Duodenal mucosa (tissue), 2 donors: Measurements from ENCODE around the gene CDH6.

Source experiments
- H3K27ac ChIP-seq: one replicate; pipeline ENCODE4 v1.7.0; 2013; ENCODE audit warnings: low read depth, low read length
- H3K27me3 ChIP-seq, 2 donors: one replicate each; pipeline ENCODE4 v1.7.0; 2013; ENCODE audit warnings: low read length in 2 of 2, control low read depth in 1 of 2; ENCODE audit not compliant: insufficient read depth in 2 of 2, control insufficient read depth in 1 of 2
- H3K36me3 ChIP-seq, 2 donors: one replicate each; pipeline ENCODE4 v1.7.0; 2013; ENCODE audit warnings: low read length in 2 of 2, control low read depth in 1 of 2; ENCODE audit not compliant: insufficient read depth in 2 of 2, control insufficient read depth in 1 of 2
- H3K4me1 ChIP-seq, 2 donors: one replicate each; pipeline ENCODE4 v1.7.0; 2013; ENCODE audit warnings: low read length in 2 of 2, control low read depth in 1 of 2; ENCODE audit not compliant: insufficient read depth in 2 of 2, control insufficient read depth in 1 of 2
- H3K4me3 ChIP-seq, 2 donors: one replicate each; pipeline ENCODE4 v1.7.0; 2013; ENCODE audit warnings: low read length in 2 of 2, low read depth in 1 of 2
- H3K9ac ChIP-seq, 2 donors: one replicate each; pipeline ENCODE4 v1.7.0; 2013; ENCODE audit warnings: low read length in 2 of 2, low read depth in 1 of 2
- H3K9me3 ChIP-seq, 2 donors: one replicate each; pipeline ENCODE4 v1.7.0; 2013; ENCODE audit warnings: low read length in 2 of 2, control low read depth in 1 of 2; ENCODE audit not compliant: control insufficient read depth in 1 of 2

The CDH6 gene

DNA sequence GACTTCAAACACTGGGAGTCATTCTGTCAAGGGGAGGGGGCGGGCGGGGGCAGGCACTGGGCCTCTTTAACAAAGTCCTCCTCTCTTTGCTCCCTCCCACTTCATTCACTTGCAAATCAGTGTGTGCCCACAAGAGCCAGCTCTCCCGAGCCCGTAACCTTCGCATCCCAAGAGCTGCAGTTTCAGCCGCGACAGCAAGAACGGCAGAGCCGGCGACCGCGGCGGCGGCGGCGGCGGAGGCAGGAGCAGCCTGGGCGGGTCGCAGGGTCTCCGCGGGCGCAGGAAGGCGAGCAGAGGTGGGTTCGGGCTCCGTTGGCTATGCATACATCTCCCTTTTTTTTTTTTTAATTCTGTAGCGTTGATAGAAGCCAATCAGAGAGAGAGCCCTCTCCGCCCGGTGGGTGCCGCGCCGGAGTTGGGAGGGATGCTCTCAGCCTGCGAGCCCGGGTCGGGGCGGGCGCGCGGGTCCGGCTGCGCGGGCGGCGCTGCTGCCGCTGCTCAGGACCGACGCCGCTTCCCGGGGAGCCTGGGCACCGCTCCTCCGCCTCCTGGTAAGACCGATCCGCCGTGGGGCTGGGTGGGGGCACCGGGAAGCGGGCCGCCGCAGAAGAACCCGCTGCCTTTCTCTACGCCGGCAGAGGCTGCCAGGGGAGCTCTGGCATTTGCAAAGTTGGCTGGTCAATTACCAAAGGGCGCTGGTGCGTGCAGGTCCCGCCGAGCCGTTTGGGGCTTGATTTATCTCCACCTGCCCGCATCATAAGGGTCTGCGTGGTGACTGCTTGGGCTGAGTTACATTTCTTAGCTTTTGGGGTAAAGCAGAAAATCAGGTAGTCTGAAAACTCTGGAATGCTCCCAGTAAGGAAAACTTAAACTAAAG is at the start of gene CDH6:
TSS of gene CDH6 (plus strand) at position 96 of the 877 bp plus-strand sequence. CDS start 73,788 bp downstream, outside the sequence.
- peaks cover 9 to 47% of the 10 kb centered on the region in 2 donors for H3K27me3 ChIP-seq
- H3K9ac ChIP-seq = no peak within 1 kb of the TSS
- H3K4me3 ChIP-seq = peak within 1 kb of the TSS; percentile 61 to 68
- H3K27ac ChIP-seq = no peak within 1 kb of the TSS
- H3K9me3 ChIP-seq = no peaks in the 10 kb centered on the region
- no peaks in the 10 kb centered on the region for H3K36me3 ChIP-seq
- H3K4me1 ChIP-seq = peaks cover 6 to 10% of the 10 kb centered on the region in 2 donors

- H3K27me3 ChIP-seq = no peaks in the 10 kb centered on the region
- H3K27ac ChIP-seq = no peak overlapping the region
- no peaks in the 10 kb centered on the region for H3K36me3 ChIP-seq
- H3K4me1 ChIP-seq = no peaks in the 10 kb centered on the region
- no peaks in the 10 kb centered on the region for H3K9me3 ChIP-seq
- no peak overlapping the region for H3K4me3 ChIP-seq
- H3K9ac ChIP-seq = no peak overlapping the region
These were observed 49.1 kb upstream of the CDH6 start for GRCh38 chr5:31144364-31144763.

- no peak overlapping the region for H3K4me3 ChIP-seq
- no peaks in the 10 kb centered on the region for H3K36me3 ChIP-seq
These were observed 44.5 kb upstream of the CDH6 start for GRCh38 chr5:31148959-31149475.

DNA sequence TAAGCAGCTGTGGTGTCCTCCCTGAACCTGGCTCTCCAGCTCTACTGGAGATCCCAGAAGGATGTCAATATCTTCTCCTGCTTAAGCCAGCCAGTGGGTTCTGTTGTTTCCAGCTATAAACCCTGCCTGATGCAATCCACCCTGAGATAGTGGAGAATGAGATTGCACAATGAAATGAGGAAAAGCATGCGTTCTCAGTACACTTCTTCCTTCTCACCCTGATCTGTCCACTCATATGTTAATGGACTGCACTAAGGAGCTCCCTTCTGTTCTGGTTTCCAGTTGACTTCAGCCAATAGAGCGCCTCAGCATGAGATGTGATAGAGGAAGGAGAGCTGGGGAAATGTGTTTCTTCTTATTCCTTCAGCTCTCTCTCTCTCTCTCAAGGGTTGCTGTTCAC is 40.0 kb upstream of the CDH6 start:
- Histone ChIP-seq H3K9me3 (no peaks in the 10 kb centered on the region), H3K4me1 (no peaks in the 10 kb centered on the region), H3K9ac (no peak overlapping the region), H3K27ac (no peak overlapping the region), H3K36me3 (no peaks in the 10 kb centered on the region), H3K27me3 (no peaks in the 10 kb centered on the region), H3K4me3 (no peak overlapping the region)

More at GRCh38 chr5:31148959-31149475, 44.5 kb upstream of the CDH6 start:
- no peaks in the 10 kb centered on the region for H3K9me3 ChIP-seq
- no peaks in the 10 kb centered on the region for H3K4me1 ChIP-seq
- no peaks in the 10 kb centered on the region for H3K27me3 ChIP-seq
- no peak overlapping the region for H3K9ac ChIP-seq
- no peak overlapping the region for H3K27ac ChIP-seq

DNA sequence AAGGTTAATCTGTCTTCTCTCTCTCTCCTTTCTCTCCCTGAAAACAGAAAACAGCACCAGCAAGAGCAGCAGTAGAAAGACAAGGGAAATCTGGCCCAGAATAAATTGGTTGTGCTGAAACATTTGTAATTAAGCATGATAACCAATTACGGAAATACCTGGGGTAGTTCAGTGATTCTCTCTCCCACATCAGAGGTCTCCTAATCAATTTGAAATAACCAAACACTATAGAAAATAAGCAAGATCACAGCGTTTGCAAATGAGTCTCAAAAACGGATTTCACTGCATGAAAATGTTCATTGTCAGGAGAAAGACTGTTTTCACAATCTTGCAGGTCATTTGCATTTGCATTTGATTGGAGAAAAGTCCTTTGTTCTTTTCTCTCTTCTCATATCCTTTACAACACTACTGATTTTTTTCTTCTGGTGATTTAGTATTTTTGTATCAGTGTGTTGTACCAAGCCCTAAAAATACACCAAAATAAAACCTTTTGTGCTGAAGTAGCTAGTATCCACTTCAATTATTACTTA is 36.8 kb upstream of the CDH6 start:
- H3K27ac ChIP-seq = no peak overlapping the region
- no peaks in the 10 kb centered on the region for H3K27me3 ChIP-seq
- no peak overlapping the region for H3K9ac ChIP-seq
- H3K36me3 ChIP-seq = no peaks in the 10 kb centered on the region
- H3K4me3 ChIP-seq = no peak overlapping the region
- no peaks in the 10 kb centered on the region for H3K9me3 ChIP-seq
- peaks cover 0 to 5% of the 10 kb centered on the region in 2 donors for H3K4me1 ChIP-seq

DNA sequence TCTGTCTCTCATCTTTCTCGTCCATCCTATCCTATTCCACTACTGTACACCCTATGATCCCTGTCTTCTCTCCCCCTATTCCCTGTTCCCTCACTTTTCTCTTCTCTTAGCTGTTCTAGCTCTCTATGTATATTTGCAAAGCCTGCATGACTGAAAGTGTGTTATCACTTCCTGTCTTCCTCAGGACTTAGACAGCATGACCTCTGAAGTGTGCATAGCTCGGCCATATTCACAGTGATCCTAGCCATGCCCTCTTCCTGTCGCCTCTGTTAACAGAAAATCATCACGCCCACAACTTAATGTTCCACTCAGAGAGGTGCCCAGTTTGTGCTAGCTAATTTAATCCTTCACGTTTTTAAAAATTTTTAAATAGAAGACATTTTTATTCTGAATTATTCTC is 35.8 kb upstream of the CDH6 start:
- Histone ChIP-seq H3K27me3 (no peaks in the 10 kb centered on the region), H3K27ac (no peak overlapping the region), H3K4me1 (peaks cover 0 to 9% of the 10 kb centered on the region in 2 donors), H3K9me3 (no peaks in the 10 kb centered on the region), H3K9ac (no peak overlapping the region), H3K4me3 (no peak overlapping the region), H3K36me3 (no peaks in the 10 kb centered on the region)

DNA sequence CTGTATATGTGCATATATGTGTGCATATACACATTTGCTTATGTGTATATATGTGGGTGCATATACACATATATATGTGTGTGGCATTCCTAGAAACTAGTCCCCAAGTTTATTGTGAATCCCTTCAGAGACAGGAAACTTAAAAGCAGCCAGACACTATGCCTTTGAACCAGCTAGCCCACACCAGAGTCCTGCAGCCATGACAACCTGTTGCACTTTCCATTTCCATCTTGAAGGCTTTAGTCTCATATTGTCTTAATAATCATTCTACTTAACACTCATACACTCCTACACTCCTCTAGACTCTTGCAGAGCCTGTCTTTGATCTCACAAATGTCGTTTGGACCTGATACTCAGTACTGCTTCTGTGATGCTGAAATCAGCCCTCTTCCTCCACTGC is 34.8 kb upstream of the CDH6 start:
- no peak overlapping the region for H3K27ac ChIP-seq
- no peak overlapping the region for H3K9ac ChIP-seq
- H3K27me3 ChIP-seq = no peaks in the 10 kb centered on the region
- peaks cover 0 to 9% of the 10 kb centered on the region in 2 donors for H3K4me1 ChIP-seq
- no peaks in the 10 kb centered on the region for H3K9me3 ChIP-seq
- no peaks in the 10 kb centered on the region for H3K36me3 ChIP-seq
- H3K4me3 ChIP-seq = no peak overlapping the region

- no peak overlapping the region for H3K9ac ChIP-seq
- H3K4me3 ChIP-seq = peak overlapping the region in 1 of 2 donors; percentile 58
- H3K4me1 ChIP-seq = peaks cover 0 to 9% of the 10 kb centered on the region in 2 donors
- no peaks in the 10 kb centered on the region for H3K36me3 ChIP-seq
- no peaks in the 10 kb centered on the region for H3K9me3 ChIP-seq
- H3K27ac ChIP-seq = no peak overlapping the region
- H3K27me3 ChIP-seq = no peaks in the 10 kb centered on the region
These were observed 31.7 kb upstream of the CDH6 start for GRCh38 chr5:31161781-31162181.

DNA sequence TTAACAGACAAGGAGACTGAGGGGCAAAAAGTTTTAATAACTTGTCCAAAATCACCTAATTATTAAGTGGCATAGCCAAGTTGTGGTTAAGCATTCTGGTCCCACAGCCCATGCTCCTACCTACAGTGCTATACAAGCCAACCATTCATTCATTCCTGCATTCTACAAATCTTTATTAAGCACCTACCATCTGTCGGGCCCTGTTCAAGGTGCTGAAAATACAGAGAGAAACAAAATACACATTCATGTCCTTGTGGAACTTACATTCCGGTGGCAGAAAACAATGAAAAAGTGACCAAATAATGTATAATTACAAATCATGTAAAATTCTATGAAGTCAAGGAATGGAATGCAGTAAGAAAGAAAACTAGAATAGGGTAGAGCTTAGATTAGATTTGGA is 27.8 kb upstream of the CDH6 start:
- no peak overlapping the region for H3K27ac ChIP-seq
- H3K4me1 ChIP-seq = peaks cover 0 to 9% of the 10 kb centered on the region in 2 donors
- no peaks in the 10 kb centered on the region for H3K9me3 ChIP-seq
- no peaks in the 10 kb centered on the region for H3K27me3 ChIP-seq
- no peak overlapping the region for H3K9ac ChIP-seq
- H3K36me3 ChIP-seq = no peaks in the 10 kb centered on the region
- no peak overlapping the region for H3K4me3 ChIP-seq

- H3K4me3 ChIP-seq = no peak overlapping the region
- H3K9me3 ChIP-seq = no peaks in the 10 kb centered on the region
- H3K9ac ChIP-seq = no peak overlapping the region
- no peaks in the 10 kb centered on the region for H3K36me3 ChIP-seq
- H3K27me3 ChIP-seq = no peaks in the 10 kb centered on the region
- no peak overlapping the region for H3K27ac ChIP-seq
- no peaks in the 10 kb centered on the region for H3K4me1 ChIP-seq
These were observed 24.1 kb upstream of the CDH6 start for GRCh38 chr5:31169379-31169778.
